Thoracic aorta (tissue), 2 donors: ENCODE data around the gene PTPN11. TPM values are rescaled to one million over a fixed set of nuclear protein-coding genes. Genes with fewer than 3 reads are reported as not detected.

Experiments
- ATAC-seq: fragments of 150-250 bp; one replicate; pipeline ENCODE4 v1.8.0; 2017; ENCODE audit warnings: low read depth; ENCODE audit not compliant: insufficient number of reproducible peaks, low FRiP score
- DNase-seq: peaks from one replicate; pipeline ENCODE4 v3.0.0-alpha.2; 2020; ENCODE audit warnings: low spot score
- H3K27ac ChIP-seq, 2 donors: fragments of 200-600 bp; sonication (generic); 1 replicate in 1 of 2; 2 replicates in 1 of 2; pipeline ENCODE4 v1.5.1; 2016; ENCODE audit warnings: mild to moderate bottlenecking in 2 of 2, moderate library complexity in 2 of 2
- H3K27me3 ChIP-seq: fragments of 200-600 bp; sonication (generic); replicated peaks from 2 replicates; pipeline ENCODE4 v1.6.0; 2016; ENCODE audit warnings: mild to moderate bottlenecking; ENCODE audit not compliant: insufficient read depth
- H3K36me3 ChIP-seq: fragments of 200-600 bp; sonication (generic); one replicate; pipeline ENCODE4 v1.5.1; 2016
- H3K4me1 ChIP-seq, 2 donors: fragments of 200-600 bp; sonication (generic); 1 replicate in 1 of 2; 2 replicates in 1 of 2; pipeline versions ENCODE4 v1.5.1 to v1.6.0; 2016; ENCODE audit warnings: low read depth in 2 of 2, mild to moderate bottlenecking in 1 of 2; ENCODE audit not compliant: control insufficient read depth in 1 of 2
- H3K4me3 ChIP-seq: fragments of 200-600 bp; sonication (generic); 2 replicates; pipeline ENCODE4 v1.5.1; 2016; ENCODE audit warnings: mild to moderate bottlenecking
- H3K9me3 ChIP-seq: fragments of 200-600 bp; sonication (generic); 2 replicates; pipeline ENCODE4 v1.5.1; 2016
- CTCF ChIP-seq: fragments of 200-600 bp; sonication (generic); IDR thresholded peaks from one replicate; pipeline ENCODE4 v1.5.1; 2019; ENCODE audit warnings: antibody characterized with exemption
- total RNA-seq, 2 donors: library from RNA; depleted of rRNA; stranded (reverse); fragments of >200 nt; gene quantifications; one replicate each; pipeline versions ENCODE4 v1.1.0 to v1.2.3, GENCODE V29; 2016

The PTPN11 gene
- total RNA-seq, 2 donors from 2014 or later = 98.6 to 126 TPM

- Histone ChIP-seq H3K27ac (no peak overlapping the region), H3K36me3 (no peaks in the 10 kb centered on the region), H3K9me3 (no peaks in the 10 kb centered on the region), H3K4me1 (no peaks in the 10 kb centered on the region), H3K27me3 (no peaks in the 10 kb centered on the region), H3K4me3 (no peak overlapping the region)
- no peak for ATAC-seq
- TF ChIP-seq CTCF = no peak
- DNase-seq = no peak
Measured at GRCh38 chr12:112539221-112539620, 120.5 kb downstream of the PTPN11 start.

GRCh38 chr12:112540021-112540420, 121.3 kb downstream of the PTPN11 start:
- no peak for DNase-seq
- TF ChIP-seq CTCF = no peak
- H3K27me3 ChIP-seq = no peaks in the 10 kb centered on the region
- H3K4me3 ChIP-seq = no peak overlapping the region
- no peaks in the 10 kb centered on the region for H3K9me3 ChIP-seq
- no peak overlapping the region for H3K27ac ChIP-seq
- no peaks in the 10 kb centered on the region for H3K36me3 ChIP-seq
- no peaks in the 10 kb centered on the region for H3K4me1 ChIP-seq
- no peak for ATAC-seq

- DNase-seq = no peak
- Histone ChIP-seq H3K4me1 (no peaks in the 10 kb centered on the region), H3K9me3 (no peaks in the 10 kb centered on the region), H3K27ac (no peak overlapping the region), H3K4me3 (no peak overlapping the region), H3K27me3 (no peaks in the 10 kb centered on the region), H3K36me3 (no peaks in the 10 kb centered on the region)
- ATAC-seq = no peak
- TF ChIP-seq CTCF = no peak
Measured at GRCh38 chr12:112543751-112544150, 125.0 kb downstream of the PTPN11 start.

- Histone ChIP-seq H3K27ac (no peak overlapping the region), H3K4me3 (no peak overlapping the region), H3K9me3 (no peaks in the 10 kb centered on the region), H3K4me1 (no peaks in the 10 kb centered on the region), H3K36me3 (no peaks in the 10 kb centered on the region), H3K27me3 (no peaks in the 10 kb centered on the region)
- ATAC-seq = no peak
- no peak for DNase-seq
- TF ChIP-seq CTCF = no peak
Measured at GRCh38 chr12:112546339-112546738, 127.6 kb downstream of the PTPN11 start.

GRCh38 chr12:112546996-112547395, 128.2 kb downstream of the PTPN11 start:
- H3K36me3 ChIP-seq = no peaks in the 10 kb centered on the region
- no peak for ATAC-seq
- H3K9me3 ChIP-seq = no peaks in the 10 kb centered on the region
- TF ChIP-seq CTCF = no peak
- H3K27me3 ChIP-seq = no peaks in the 10 kb centered on the region
- H3K27ac ChIP-seq = no peak overlapping the region
- no peaks in the 10 kb centered on the region for H3K4me1 ChIP-seq
- H3K4me3 ChIP-seq = no peak overlapping the region
- no peak for DNase-seq
